A673 (cell line): Measurements from ENCODE around the gene MCM3AP. TPM values are rescaled to one million over a fixed set of nuclear protein-coding genes. Genes with fewer than 3 reads are reported as not detected.
A peak's percentile ranks its signal among the peaks of the same experiment; 100 is the strongest.

Experiments
- BruUV-seq: library from RNA; stranded (reverse); fragments of 400-500 nt; replicated peaks from 2 replicates; lab custom pipeline; 2021; lab: Mats Ljungman, UMichigan
- CTCF ChIA-PET: fragments of 300-600 bp; sonication (Branson Sonifier 250); formaldehyde crosslinking; loops from one replicate; lab custom pipeline; 2022; ENCODE audit warnings: antibody characterized with exemption; lab: Charles Lee
- POLR2A ChIA-PET: fragments of 300-600 bp; sonication (Branson Sonifier 250); formaldehyde crosslinking; loops from one replicate; lab custom pipeline; 2022; ENCODE audit warnings: antibody characterized with exemption; ENCODE audit not compliant: low non-redundant PET; lab: Charles Lee
- DNase-seq: peaks from one replicate; pipeline ENCODE4 v3.0.0-alpha.2; 2015; ENCODE audit warnings: low spot score
- H3K27ac ChIP-seq: fragments of 200-600 bp; sonication (generic); 2 replicates; pipeline ENCODE4 v1.5.1; 2016; ENCODE audit warnings: mixed run types, low read depth, mild to moderate bottlenecking, mixed read lengths, antibody characterized with exemption, low read length; ENCODE audit not compliant: poor library complexity, severe bottlenecking
- H3K27me3 ChIP-seq: fragments of 200-600 bp; sonication (generic); replicated peaks from 2 replicates; pipeline ENCODE4 v1.6.1; 2017; ENCODE audit warnings: mixed run types, low read depth, mild to moderate bottlenecking, mixed read lengths, antibody characterized with exemption, low read length; ENCODE audit not compliant: insufficient read depth, poor library complexity
- H3K36me3 ChIP-seq: fragments of 200-600 bp; sonication (generic); 2 replicates; pipeline ENCODE4 v1.6.1; 2016; ENCODE audit warnings: mixed run types, mild to moderate bottlenecking, mixed read lengths, antibody characterized with exemption, low read length; ENCODE audit not compliant: insufficient read depth, poor library complexity, severe bottlenecking
- H3K4me1 ChIP-seq: fragments of 200-600 bp; sonication (generic); 2 replicates; pipeline ENCODE4 v1.6.1; 2017; ENCODE audit warnings: mixed run types, mild to moderate bottlenecking, mixed read lengths, antibody characterized with exemption, low read length; ENCODE audit not compliant: insufficient read depth, poor library complexity, severe bottlenecking
- H3K4me3 ChIP-seq: fragments of 200-600 bp; sonication (generic); 2 replicates; pipeline ENCODE4 v1.5.1; 2016; ENCODE audit warnings: low read depth, mixed run types, mild to moderate bottlenecking, mixed read lengths, low read length; ENCODE audit not compliant: poor library complexity, severe bottlenecking
- H3K9me3 ChIP-seq: fragments of 200-600 bp; sonication (generic); 2 replicates; pipeline ENCODE4 v1.6.1; 2016; ENCODE audit warnings: mixed run types, low read depth, mild to moderate bottlenecking, mixed read lengths, antibody characterized with exemption, low read length; ENCODE audit not compliant: poor library complexity, severe bottlenecking
- EZH2 ChIP-seq: fragments of 200-600 bp; sonication (generic); IDR thresholded peaks from 2 replicates; pipeline ENCODE4 v1.6.1; 2017; ENCODE audit warnings: borderline replicate concordance, low read depth, mild to moderate bottlenecking, mixed read lengths, antibody characterized with exemption, low read length; ENCODE audit not compliant: poor library complexity, severe bottlenecking
- intact Hi-C: fragments of 100-400 bp; cut with micrococcal nuclease; formaldehyde crosslinking; loops from one replicate; pipeline ENCODE4 v1.10.0; 2022; ENCODE audit not compliant: unreplicated experiment
- total RNA-seq: library from RNA; stranded (reverse); gene quantifications from 2 replicates; pipeline ENCODE4 v1.2.3, GENCODE V29; 2021
- TF ChIP-seq, protein P1 (sequence below): fragments of 300-800, 200-600 bp; sonication (generic); conservative IDR thresholded peaks from 2 replicates; pipeline ENCODE4 v1.5.1; 2017; ENCODE audit warnings: low read depth, mild to moderate bottlenecking, antibody characterized with exemption, low read length, moderate library complexity, mixed read lengths

Gene MCM3AP
- total RNA-seq, 1 experiment from 2014 or later = 121 TPM

GRCh38 chr21:46295177-46295770 is 9.9 kb upstream of the MCM3AP start:
- no peaks in the 10 kb centered on the region for H3K27me3 ChIP-seq
- intact Hi-C loops = no loop called here
- H3K27ac ChIP-seq = peak overlapping the region; percentile 51
- H3K4me3 ChIP-seq = no peak overlapping the region
- TF ChIP-seq EZH2 = no peak
- TF ChIP-seq, protein P1, sequence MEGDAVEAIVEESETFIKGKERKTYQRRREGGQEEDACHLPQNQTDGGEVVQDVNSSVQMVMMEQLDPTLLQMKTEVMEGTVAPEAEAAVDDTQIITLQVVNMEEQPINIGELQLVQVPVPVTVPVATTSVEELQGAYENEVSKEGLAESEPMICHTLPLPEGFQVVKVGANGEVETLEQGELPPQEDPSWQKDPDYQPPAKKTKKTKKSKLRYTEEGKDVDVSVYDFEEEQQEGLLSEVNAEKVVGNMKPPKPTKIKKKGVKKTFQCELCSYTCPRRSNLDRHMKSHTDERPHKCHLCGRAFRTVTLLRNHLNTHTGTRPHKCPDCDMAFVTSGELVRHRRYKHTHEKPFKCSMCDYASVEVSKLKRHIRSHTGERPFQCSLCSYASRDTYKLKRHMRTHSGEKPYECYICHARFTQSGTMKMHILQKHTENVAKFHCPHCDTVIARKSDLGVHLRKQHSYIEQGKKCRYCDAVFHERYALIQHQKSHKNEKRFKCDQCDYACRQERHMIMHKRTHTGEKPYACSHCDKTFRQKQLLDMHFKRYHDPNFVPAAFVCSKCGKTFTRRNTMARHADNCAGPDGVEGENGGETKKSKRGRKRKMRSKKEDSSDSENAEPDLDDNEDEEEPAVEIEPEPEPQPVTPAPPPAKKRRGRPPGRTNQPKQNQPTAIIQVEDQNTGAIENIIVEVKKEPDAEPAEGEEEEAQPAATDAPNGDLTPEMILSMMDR = no peak
- H3K36me3 ChIP-seq = peaks cover 25% of the 10 kb centered on the region
- DNase-seq = peak; percentile 76
- no peaks in the 10 kb centered on the region for H3K9me3 ChIP-seq
- ChIA-PET POLR2A (no interaction called here), CTCF (no interaction called here)
- BruUV-seq = no TSS peak
- H3K4me1 ChIP-seq = peaks cover 18% of the 10 kb centered on the region

DNA sequence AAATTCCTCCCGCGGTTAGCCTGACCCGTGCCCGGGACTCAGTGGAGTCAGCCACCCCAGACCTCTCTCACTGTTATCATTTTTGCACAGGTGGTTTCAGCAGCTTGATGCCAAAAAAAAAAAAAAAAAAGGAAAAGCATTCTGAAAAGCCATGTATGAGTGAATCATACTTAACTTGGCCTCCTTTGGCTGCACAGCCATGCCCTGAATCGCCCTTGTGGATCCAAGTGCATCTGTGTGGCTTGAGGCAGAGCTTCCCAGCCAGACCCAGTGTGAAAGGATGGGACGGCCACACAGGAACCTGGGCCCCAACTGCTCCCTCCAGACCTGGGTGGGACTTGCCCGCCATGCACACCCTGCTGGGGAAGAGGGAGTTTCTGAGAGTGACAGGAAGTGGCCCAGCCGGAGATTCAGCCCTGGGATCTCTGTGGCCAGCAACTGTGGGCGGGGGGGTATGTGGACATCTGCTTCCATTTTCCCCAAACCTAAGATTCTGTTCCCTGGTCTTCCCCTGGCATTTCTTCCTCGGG is 9.3 kb upstream of the MCM3AP start:
- no peak for TF ChIP-seq EZH2
- peak overlapping the region; percentile 51 for H3K27ac ChIP-seq
- no peak overlapping the region for H3K4me3 ChIP-seq
- no peaks in the 10 kb centered on the region for H3K9me3 ChIP-seq
- peaks cover 19% of the 10 kb centered on the region for H3K36me3 ChIP-seq
- intact Hi-C loops = no loop called here
- H3K27me3 ChIP-seq = no peaks in the 10 kb centered on the region
- peaks cover 18% of the 10 kb centered on the region for H3K4me1 ChIP-seq
- ChIA-PET POLR2A (no interaction called here), CTCF (no interaction called here)
- BruUV-seq = no TSS peak
- DNase-seq = peak; percentile 33

DNA sequence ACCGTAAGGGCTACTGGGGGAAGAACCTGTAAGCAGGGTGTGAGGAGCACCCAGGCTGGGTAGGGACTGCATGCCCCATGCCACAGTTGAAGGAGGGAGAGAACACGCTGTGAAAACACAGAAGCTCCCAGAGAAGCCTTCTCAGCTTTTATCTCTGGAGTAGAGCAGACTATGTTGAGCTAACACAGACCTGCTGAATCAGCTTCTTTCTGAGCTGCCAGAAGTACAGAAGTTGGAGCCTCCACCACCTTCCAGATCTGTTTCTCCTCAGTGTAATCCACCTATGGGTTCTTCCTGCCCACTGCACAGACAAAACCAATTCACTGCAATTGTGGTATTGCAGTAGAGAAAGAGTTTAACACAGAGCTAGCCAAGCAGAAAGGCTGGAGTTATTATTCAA is 6.2 kb upstream of the MCM3AP start:
- DNase-seq = no peak
- no peaks in the 10 kb centered on the region for H3K9me3 ChIP-seq
- H3K4me3 ChIP-seq = no peak overlapping the region
- BruUV-seq = no TSS peak
- H3K36me3 ChIP-seq = peaks cover 12% of the 10 kb centered on the region
- H3K4me1 ChIP-seq = peaks cover 32% of the 10 kb centered on the region
- ChIA-PET CTCF (no interaction called here), POLR2A (no interaction called here)
- intact Hi-C loops = no loop called here
- no peak for TF ChIP-seq EZH2
- TF ChIP-seq, protein P1 = no peak
- no peaks in the 10 kb centered on the region for H3K27me3 ChIP-seq
- no peak overlapping the region for H3K27ac ChIP-seq
